Sigmoid colon (tissue), 3 donors: Measurements from ENCODE around the gene PRKCZ.

ENCODE experiments used
- POLR2A ChIP-seq, 2 donors: fragments of 450-650 bp; IDR thresholded peaks; one replicate each; pipeline ENCODE4 v1.6.1; 2016; ENCODE audit warnings: antibody characterized with exemption in 2 of 2, mild to moderate bottlenecking in 2 of 2, moderate library complexity in 2 of 2
- TF ChIP-seq, protein P1 (sequence below), 4 experiments: fragments of 450-650 bp in 3 of 4; fragments of 200-600 bp in 1 of 4; IDR thresholded peaks; one replicate each; pipeline ENCODE4 v1.5.1; 2016 to 2019; ENCODE audit warnings: antibody characterized with exemption in 4 of 4, mild to moderate bottlenecking in 3 of 4, moderate library complexity in 2 of 4

DNA sequence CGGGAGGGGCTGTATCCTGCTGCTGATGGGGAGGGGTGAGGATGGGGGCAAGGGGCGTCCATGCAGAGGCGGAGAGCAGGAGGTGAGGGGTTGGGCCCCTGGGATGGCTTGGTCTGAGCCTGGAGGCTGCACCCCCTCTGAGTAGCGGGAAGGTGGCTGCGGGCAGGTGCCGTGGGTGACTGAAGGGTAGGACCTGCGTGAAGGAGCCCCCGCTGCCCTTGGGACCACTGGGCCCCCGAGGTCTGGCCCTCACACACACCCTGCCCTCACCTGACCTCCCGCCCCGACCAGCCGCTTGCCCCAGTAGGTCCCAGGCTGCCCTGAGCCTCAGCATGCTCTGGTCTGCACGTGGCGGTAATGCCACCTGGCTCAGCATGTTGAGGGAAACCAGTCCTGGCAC is 165.1 kb downstream of the PRKCZ start:
- TF ChIP-seq, protein P1, sequence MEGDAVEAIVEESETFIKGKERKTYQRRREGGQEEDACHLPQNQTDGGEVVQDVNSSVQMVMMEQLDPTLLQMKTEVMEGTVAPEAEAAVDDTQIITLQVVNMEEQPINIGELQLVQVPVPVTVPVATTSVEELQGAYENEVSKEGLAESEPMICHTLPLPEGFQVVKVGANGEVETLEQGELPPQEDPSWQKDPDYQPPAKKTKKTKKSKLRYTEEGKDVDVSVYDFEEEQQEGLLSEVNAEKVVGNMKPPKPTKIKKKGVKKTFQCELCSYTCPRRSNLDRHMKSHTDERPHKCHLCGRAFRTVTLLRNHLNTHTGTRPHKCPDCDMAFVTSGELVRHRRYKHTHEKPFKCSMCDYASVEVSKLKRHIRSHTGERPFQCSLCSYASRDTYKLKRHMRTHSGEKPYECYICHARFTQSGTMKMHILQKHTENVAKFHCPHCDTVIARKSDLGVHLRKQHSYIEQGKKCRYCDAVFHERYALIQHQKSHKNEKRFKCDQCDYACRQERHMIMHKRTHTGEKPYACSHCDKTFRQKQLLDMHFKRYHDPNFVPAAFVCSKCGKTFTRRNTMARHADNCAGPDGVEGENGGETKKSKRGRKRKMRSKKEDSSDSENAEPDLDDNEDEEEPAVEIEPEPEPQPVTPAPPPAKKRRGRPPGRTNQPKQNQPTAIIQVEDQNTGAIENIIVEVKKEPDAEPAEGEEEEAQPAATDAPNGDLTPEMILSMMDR (IDR thresholded peaks at IDR 0.05): no peak
- no peak for TF ChIP-seq POLR2A (IDR thresholded peaks at IDR 0.05)
